HG02610 (cell line): ENCODE data around the gene RPTOR.

Experiments used
- ATAC-seq: cut with Tn5 transposase; IDR thresholded peaks from one replicate; pipeline ENCODE4 v1.9.1; 2021; ENCODE audit warnings: mild to moderate bottlenecking, moderate library complexity; ENCODE audit not compliant: unreplicated experiment

The RPTOR gene

DNA sequence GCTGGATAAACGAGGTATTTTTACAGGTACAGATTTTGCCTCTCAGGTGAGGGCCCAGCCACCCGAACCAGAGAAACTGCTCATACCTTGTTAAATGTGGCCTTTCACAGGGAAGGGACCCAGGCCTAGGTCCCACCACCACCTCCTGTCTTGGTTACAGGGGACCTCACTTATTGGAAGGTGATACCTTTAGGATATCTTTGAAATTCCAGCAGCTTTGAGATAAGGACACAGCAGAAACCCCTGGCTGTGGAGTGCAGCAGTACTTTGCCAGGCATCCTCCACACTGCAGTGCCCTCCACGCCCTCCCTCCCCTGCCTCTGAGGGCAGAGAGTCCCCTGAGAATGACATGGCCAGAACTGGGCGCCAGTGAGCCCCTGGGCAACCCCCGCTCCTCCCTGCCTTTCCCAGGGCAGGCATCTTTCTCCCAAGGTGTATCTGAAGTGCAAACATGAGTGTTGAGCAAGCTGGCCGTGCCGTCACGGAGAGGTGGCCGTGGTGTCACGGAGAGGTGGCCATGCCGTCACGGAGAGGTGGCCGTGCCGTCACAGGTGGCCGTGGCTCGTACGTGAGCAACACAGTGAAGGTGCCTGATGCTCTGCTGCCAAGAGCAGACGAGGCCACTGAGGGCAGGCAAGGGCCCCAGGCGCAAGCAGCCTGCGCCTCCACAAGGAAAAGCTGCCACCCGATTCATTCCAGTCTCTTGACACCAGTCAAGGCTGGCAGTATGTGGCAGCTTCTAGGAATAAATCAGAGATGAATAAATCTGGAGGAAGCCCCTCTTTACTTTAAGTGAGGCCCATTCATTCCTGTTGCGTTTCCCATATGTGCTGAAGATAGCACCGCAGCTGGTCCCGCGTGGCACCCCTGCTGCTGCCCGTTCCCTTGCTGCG, 312.5 kb downstream of the RPTOR start:
- no peak for ATAC-seq

- ATAC-seq, result no peak
Observed at GRCh38 chr17:80857756-80858171, 313.1 kb downstream of the RPTOR start.

- ATAC-seq, result no peak
Observed at GRCh38 chr17:80858301-80859001, 313.8 kb downstream of the RPTOR start.

- no peak for ATAC-seq
Observed at GRCh38 chr17:80859002-80859941, 314.6 kb downstream of the RPTOR start.

- no peak for ATAC-seq
Observed at GRCh38 chr17:80860101-80860671, 315.5 kb downstream of the RPTOR start.

DNA sequence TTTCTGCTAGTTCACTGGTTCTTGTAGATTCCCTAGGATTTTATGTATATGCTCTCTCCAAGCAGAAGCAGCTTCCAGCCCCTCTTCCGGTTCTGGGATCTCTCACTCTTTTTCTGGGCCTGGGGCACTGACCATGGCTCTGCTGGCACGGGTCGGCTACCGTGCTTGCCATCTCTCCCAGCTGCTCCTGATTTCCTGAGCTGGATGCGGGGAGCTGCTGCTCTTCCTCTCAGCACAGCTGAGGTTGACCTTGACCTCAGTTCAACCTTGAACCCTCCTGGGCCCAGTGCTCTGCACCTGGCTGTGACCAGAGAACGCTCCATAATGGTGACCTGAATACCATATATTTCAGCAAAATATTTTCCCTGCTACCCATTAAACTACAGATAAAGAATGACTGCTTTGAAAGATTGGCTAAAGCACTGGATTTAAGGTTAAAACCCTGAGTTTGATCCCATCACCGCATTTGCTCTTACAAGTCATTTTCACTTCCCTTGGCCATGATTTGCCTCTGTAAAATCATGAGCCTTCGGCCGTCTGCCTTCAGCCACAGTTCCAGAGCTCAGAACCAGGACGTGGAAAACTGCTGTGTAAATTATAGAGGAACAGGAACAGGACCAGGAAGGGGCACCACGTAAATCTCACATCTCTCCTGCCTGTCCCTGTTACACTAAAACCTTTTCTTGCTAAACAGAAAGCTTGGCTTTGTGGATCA, 316.2 kb downstream of the RPTOR start:
- no peak for ATAC-seq

DNA sequence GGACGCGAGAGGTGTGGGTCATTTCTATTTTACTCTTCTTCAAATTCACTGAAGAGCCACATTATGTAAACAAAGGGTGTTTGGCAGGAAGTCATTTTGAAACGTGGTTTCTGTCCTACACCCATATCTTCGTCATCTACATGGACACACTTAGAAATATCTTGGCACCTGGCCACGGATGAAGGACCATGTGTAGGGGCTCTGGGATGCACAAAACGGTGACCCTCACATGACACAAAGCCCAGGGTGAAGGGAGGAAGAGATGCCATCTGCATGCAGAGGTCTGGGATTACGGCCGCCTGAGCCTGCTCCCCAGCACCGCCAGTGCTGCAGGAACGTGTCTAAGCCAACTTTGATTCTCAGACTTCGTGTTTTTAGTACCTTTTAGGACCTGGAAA, 316.8 kb downstream of the RPTOR start:
- ATAC-seq, result no peak

GRCh38 chr17:80861892-80862291, 317.3 kb downstream of the RPTOR start:
- ATAC-seq, result no peak

DNA sequence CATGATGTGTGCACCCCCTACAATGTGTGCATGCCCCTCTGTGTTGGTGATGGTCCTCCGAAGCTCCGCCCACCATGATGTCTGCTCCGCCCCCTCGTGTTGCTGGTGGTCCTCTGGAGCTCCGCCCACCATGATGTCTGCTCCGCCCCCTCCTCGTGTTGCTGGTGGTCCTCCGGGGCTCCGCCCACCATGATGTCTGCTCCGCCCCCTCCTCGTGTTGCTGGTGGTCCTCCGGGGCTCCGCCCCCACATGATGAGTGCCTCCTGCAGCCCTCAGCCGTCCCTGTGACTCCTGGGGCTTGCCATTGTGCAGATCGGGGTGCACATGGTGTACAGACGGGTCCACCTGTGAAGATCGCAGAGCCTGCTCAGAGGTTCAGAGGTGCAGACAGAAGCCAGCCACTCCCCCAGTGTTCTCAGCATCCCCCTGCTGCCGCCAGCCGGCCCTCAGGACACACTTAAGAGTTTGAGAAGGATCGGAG, 317.9 kb downstream of the RPTOR start:
- ATAC-seq, result no peak

DNA sequence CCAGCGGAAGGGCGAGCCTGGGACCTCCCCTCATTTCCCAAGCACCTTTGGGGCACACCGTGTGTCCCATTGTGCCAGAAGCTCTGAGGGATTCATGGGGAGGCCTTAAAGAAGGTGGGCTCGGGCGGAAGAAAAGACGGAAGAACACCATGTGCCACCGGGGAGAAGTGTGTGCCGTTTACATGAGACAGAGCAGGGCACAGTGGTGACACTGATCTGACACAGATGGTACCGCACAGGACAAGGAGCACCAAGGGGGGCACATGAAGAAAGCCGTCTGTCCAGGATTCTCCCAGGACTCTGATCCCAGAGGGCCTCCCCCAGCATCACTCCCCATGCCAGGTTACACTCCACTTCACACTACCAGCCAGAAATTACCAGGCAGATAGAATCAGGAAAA, 318.3 kb downstream of the RPTOR start:
- no peak for ATAC-seq

GRCh38 chr17:80863626-80864025, 319.0 kb downstream of the RPTOR start:
- ATAC-seq, result no peak

GRCh38 chr17:80864751-80865150, 320.1 kb downstream of the RPTOR start:
- ATAC-seq, result no peak

DNA sequence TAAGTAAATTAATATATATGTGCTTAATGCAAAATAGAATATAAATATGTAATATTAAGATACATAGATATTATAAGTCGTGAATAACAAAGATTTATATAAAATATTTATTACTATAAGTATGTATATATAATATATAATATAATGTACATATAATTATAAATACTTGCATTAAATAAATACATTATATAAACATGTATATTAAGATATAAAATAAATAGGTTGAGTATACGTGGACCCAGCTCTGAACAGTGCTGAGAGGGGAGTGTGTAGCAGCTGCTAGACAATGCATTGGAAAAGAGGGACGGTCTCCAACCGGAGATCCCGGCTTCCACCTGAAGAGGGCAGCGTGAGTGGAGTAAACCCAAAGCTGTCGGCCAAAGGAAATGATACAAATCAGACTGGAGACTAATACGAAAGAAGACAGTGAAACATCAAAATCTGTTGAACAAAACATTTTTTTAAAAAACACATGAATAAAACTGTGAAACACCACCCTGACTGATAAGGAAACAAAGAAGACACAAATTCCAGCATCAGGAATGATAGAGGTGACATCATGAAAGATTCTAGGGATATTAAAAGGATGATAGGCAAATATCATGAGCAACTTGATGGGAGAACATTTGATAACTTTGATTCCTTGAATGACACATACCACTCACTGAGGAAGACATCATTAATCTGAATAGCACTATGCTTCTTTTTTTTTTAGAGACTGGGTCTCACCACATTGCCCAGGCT, 321.6 kb downstream of the RPTOR start:
- ATAC-seq, result no peak

GRCh38 chr17:80868022-80868609, 323.5 kb downstream of the RPTOR start:
- ATAC-seq, result no peak

- ATAC-seq, result no peak
Observed at GRCh38 chr17:80869481-80870145, 325.0 kb downstream of the RPTOR start.

GRCh38 chr17:80870401-80870800, 325.8 kb downstream of the RPTOR start:
- ATAC-seq, result no peak

DNA sequence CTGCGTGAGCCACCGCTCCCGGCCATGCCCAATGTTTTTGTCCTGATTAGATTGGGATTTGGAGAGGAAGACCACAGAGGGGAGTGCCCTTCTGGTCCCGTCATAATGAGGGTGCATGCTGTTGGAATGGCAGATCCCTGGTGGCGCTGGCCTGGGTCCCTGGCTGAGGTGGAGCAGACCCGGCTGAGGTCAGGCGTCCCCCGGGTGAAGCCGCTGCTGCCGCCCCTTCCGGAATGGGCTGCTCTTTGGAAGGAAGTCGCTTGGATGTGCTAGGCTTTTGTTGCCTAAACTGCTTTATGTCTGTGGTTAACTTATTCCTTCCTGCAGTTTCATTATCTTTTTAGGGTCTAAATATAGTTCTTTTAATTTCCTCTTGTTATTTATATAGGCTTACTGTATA, 326.7 kb downstream of the RPTOR start:
- ATAC-seq, result no peak

DNA sequence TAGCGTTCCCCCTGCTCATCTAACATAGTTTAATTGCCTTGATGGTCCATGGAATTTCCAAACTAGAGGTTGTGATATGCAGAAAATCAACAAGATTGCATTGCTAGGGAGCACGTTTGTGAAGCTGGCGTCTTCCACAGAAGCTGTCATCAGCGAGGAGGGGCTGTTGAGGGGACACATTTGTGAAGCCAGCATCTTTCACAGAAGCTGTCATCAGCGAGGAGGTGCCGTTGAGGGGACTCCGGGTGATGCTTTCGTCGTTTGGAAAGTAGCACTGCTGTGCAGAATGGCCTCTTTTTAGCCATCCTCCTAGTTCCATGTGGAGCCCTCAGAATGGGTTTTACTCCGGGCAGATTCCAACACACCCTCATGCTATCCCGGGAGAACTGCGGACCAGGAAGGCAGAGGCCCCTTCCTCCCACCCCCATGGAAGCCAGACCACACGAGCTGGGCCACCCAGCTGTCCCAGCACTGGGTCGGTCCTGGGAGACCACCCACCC, 327.4 kb downstream of the RPTOR start:
- ATAC-seq, result no peak
